GF-D8 (cell line): Measurements from ENCODE around the gene PLEKHB2.
"Not testable (repeated sequence)": the region's sequence is repeated elsewhere in the genome, so short reads cannot be mapped to it uniquely, and the experiment has no call there.

Experiments used
- DNase-seq: peaks from one replicate; lab custom pipeline; 2025; lab: John Stamatoyannopoulos, UW

PLEKHB2 gene

GRCh38 chr2:131143803-131144202 is 38.7 kb downstream of the PLEKHB2 start:
- no peak for DNase-seq

GRCh38 chr2:131145040-131145439 is 39.9 kb downstream of the PLEKHB2 start:
- DNase-seq = no peak

- DNase-seq = no peak
Measured at GRCh38 chr2:131146231-131146630, 41.1 kb downstream of the PLEKHB2 start.

- no peak for DNase-seq
Measured at GRCh38 chr2:131146749-131147148, 41.6 kb downstream of the PLEKHB2 start.

GRCh38 chr2:131148426-131148825 is 43.3 kb downstream of the PLEKHB2 start:
- no peak for DNase-seq

GRCh38 chr2:131150109-131150508 is 45.0 kb downstream of the PLEKHB2 start:
- DNase-seq = not testable (repeated sequence)

- DNase-seq = no peak
Measured at GRCh38 chr2:131151398-131151797, 46.3 kb downstream of the PLEKHB2 start.

- DNase-seq = no peak
Measured at GRCh38 chr2:131152074-131152473, 46.9 kb downstream of the PLEKHB2 start.

GRCh38 chr2:131153529-131153928 is 48.4 kb downstream of the PLEKHB2 start:
- no peak for DNase-seq

GRCh38 chr2:131154071-131154531 is 49.0 kb downstream of the PLEKHB2 start:
- DNase-seq = peak; percentile 8

GRCh38 chr2:131154647-131155046 is 49.5 kb downstream of the PLEKHB2 start:
- no peak for DNase-seq

GRCh38 chr2:131155208-131155855 is 50.2 kb downstream of the PLEKHB2 start:
- no peak for DNase-seq

GRCh38 chr2:131156452-131157149 is 51.5 kb downstream of the PLEKHB2 start:
- no peak for DNase-seq

GRCh38 chr2:131165562-131165961 is 60.4 kb downstream of the PLEKHB2 start:
- not testable (repeated sequence) for DNase-seq

- DNase-seq = no peak
Measured at GRCh38 chr2:131168538-131168937, 63.4 kb downstream of the PLEKHB2 start.

- not testable (repeated sequence) for DNase-seq
Measured at GRCh38 chr2:131178050-131178449, 72.9 kb downstream of the PLEKHB2 start.

GRCh38 chr2:131178721-131179418 is 73.7 kb downstream of the PLEKHB2 start:
- not testable (repeated sequence) for DNase-seq

- not testable (repeated sequence) for DNase-seq
Measured at GRCh38 chr2:131181451-131181850, 76.3 kb downstream of the PLEKHB2 start.

- DNase-seq = not testable (repeated sequence)
Measured at GRCh38 chr2:131193421-131193820, 88.3 kb downstream of the PLEKHB2 start.

GRCh38 chr2:131196186-131196585 is 91.0 kb downstream of the PLEKHB2 start:
- not testable (repeated sequence) for DNase-seq
